Panc1 (cell line): ENCODE measurements around the gene CDKAL1. TPM values are rescaled to one million over a fixed set of nuclear protein-coding genes. Genes with fewer than 3 reads are reported as not detected.

Experiments used
- ATAC-seq: fragments of 200-7000 bp; cut with Tn5 transposase; 2 replicates; pipeline ENCODE4 v1.9.1; 2020; ENCODE audit warnings: mild to moderate bottlenecking, moderate library complexity
- BruUV-seq: library from RNA; stranded (reverse); fragments of 400-500 nt; replicated peaks from 2 replicates; lab custom pipeline; 2021; lab: Mats Ljungman, UMichigan
- CTCF ChIA-PET: fragments of 300-600 bp; sonication (Branson Sonifier 250); formaldehyde crosslinking; loops from one replicate; lab custom pipeline; 2022; ENCODE audit warnings: antibody characterized with exemption; lab: Charles Lee
- POLR2A ChIA-PET: fragments of 300-600 bp; sonication (Branson Sonifier 250); formaldehyde crosslinking; loops from one replicate; lab custom pipeline; 2022; ENCODE audit warnings: antibody characterized with exemption; lab: Charles Lee
- DNase-seq: peaks from one replicate; pipeline ENCODE4 v3.0.0-alpha.2; 2010; ENCODE audit warnings: low read depth, low spot score
- H3K27ac ChIP-seq: 2 replicates; pipeline ENCODE4 v1.5.1; 2011; ENCODE audit warnings: mild to moderate bottlenecking, low read length, inconsistent platforms
- H3K27me3 ChIP-seq: fragments of 200-500 bp; sonication (Bioruptor generic); 2 replicates; pipeline ENCODE4 v1.6.0; 2014; ENCODE audit warnings: low read length, inconsistent platforms; ENCODE audit not compliant: control insufficient read depth, insufficient read depth
- H3K36me3 ChIP-seq: fragments of 200-500 bp; sonication (Bioruptor generic); 2 replicates; pipeline ENCODE4 v1.5.1; 2014; ENCODE audit warnings: inconsistent platforms, mild to moderate bottlenecking, low read length, moderate library complexity; ENCODE audit not compliant: control insufficient read depth, insufficient read depth
- H3K4me1 ChIP-seq: 2 replicates; pipeline ENCODE4 v1.5.1; 2011; ENCODE audit warnings: inconsistent platforms, mild to moderate bottlenecking, low read length, moderate library complexity; ENCODE audit not compliant: control insufficient read depth, insufficient read depth
- H3K4me3 ChIP-seq, 2 experiments: 2 replicates each; pipeline ENCODE4 v1.5.1; 2011 to 2012; ENCODE audit warnings: low read depth in 2 of 2, low read length in 2 of 2, mild to moderate bottlenecking in 2 of 2, inconsistent platforms in 1 of 2, moderate library complexity in 1 of 2
- H3K9me3 ChIP-seq: fragments of 200-500 bp; sonication (Bioruptor generic); 2 replicates; pipeline ENCODE4 v1.5.1; 2014; ENCODE audit warnings: low read depth, mild to moderate bottlenecking, inconsistent platforms, low read length, moderate library complexity; ENCODE audit not compliant: control insufficient read depth, insufficient read depth
- POLR2AphosphoS5 ChIP-seq: IDR thresholded peaks from 2 replicates; pipeline ENCODE4 v1.6.1; 2012; ENCODE audit warnings: mild to moderate bottlenecking, low read depth, low read length, moderate library complexity
- REST ChIP-seq, 2 experiments: IDR thresholded peaks; 2 replicates each; pipeline ENCODE4 v1.6.1; 2011 to 2012; ENCODE audit warnings: low read depth in 2 of 2, control low read depth in 1 of 2, low read length in 1 of 2, mild to moderate bottlenecking in 1 of 2, moderate library complexity in 1 of 2; ENCODE audit not compliant: insufficient read depth in 1 of 2
- SIN3A ChIP-seq: IDR thresholded peaks from 2 replicates; pipeline ENCODE4 v1.6.1; 2012; ENCODE audit warnings: low read depth, mild to moderate bottlenecking, low read length, moderate library complexity, borderline replicate concordance; ENCODE audit not compliant: insufficient read depth
- TCF7L2 ChIP-seq: IDR thresholded peaks from 2 replicates; pipeline ENCODE4 v1.6.1; 2011; ENCODE audit warnings: mild to moderate bottlenecking, low read depth, low read length, inconsistent platforms
- in situ Hi-C: cut with HindIII; loops from 2 replicates; pipeline ENCODE4 v1.10.0; 2016; ENCODE audit warnings: low sequenced_read_pairs, low pct_unique_long_range_greater_than_20kb
- intact Hi-C: fragments of 100-400 bp; cut with micrococcal nuclease; formaldehyde crosslinking; loops from one replicate; pipeline ENCODE4 v1.10.0; 2022; ENCODE audit not compliant: unreplicated experiment
- total RNA-seq: library from RNA; stranded (reverse); gene quantifications from one replicate; pipeline ENCODE4 v1.2.1, GENCODE V29; 2021; ENCODE audit not compliant: unreplicated experiment
- TF ChIP-seq, protein P1 (sequence below): fragments of 450-650 bp; IDR thresholded peaks from 2 replicates; pipeline ENCODE4 v1.5.1; 2017; ENCODE audit warnings: mild to moderate bottlenecking

Gene CDKAL1
- total RNA-seq, 1 experiment from 2014 or later: 14.5 TPM

DNA sequence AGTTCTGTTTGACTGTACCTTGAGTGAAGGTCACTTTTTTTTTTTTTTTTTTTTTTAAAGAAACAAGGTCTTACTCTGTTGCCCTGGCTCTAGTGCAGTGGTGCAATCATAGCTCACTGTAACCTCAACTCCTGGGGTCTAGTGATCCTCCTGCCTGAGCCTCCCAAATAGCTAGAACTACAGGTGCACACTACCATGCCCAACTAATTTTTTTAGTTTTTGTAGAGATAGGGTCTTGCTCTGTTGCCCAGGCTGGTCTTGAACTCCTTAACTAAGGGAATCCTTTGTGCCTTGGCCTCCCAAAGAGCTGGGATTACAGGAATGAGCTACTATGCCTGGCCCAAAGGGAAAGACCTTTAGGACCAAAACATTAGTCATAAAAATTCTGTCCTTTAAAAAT lies 413.7 kb downstream of the CDKAL1 start:
- BruUV-seq: no TSS peak
- ChIA-PET POLR2A (interaction anchor here (0.6 kb wide), 1 partner anchor 12 kb away, joined by 5 read pairs; no protein-coding TSS in a partner anchor), CTCF (no interaction called here)
- H3K4me3 ChIP-seq: no peak overlapping the region
- no peaks in the 10 kb centered on the region for H3K27me3 ChIP-seq
- DNase-seq (no peak), ATAC-seq (no peak)
- no peak overlapping the region for H3K27ac ChIP-seq
- no peak for TF ChIP-seq TCF7L2
- no peak for TF ChIP-seq SIN3A
- no peak for TF ChIP-seq REST (IDR thresholded peaks at IDR 0.05; ENCODE audit: insufficient read depth in 1 of 2, low read depth in 2 of 2, low read length in 1 of 2)
- TF ChIP-seq POLR2AphosphoS5: no peak
- TF ChIP-seq, protein P1, sequence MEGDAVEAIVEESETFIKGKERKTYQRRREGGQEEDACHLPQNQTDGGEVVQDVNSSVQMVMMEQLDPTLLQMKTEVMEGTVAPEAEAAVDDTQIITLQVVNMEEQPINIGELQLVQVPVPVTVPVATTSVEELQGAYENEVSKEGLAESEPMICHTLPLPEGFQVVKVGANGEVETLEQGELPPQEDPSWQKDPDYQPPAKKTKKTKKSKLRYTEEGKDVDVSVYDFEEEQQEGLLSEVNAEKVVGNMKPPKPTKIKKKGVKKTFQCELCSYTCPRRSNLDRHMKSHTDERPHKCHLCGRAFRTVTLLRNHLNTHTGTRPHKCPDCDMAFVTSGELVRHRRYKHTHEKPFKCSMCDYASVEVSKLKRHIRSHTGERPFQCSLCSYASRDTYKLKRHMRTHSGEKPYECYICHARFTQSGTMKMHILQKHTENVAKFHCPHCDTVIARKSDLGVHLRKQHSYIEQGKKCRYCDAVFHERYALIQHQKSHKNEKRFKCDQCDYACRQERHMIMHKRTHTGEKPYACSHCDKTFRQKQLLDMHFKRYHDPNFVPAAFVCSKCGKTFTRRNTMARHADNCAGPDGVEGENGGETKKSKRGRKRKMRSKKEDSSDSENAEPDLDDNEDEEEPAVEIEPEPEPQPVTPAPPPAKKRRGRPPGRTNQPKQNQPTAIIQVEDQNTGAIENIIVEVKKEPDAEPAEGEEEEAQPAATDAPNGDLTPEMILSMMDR: no peak
- H3K9me3 ChIP-seq: no peaks in the 10 kb centered on the region; the same call in 1 of the 2 replicates
- H3K36me3 ChIP-seq: no peaks in the 10 kb centered on the region
- no peaks in the 10 kb centered on the region for H3K4me1 ChIP-seq
- in situ Hi-C loops: no loop called here
- intact Hi-C loops: no loop called here

DNA sequence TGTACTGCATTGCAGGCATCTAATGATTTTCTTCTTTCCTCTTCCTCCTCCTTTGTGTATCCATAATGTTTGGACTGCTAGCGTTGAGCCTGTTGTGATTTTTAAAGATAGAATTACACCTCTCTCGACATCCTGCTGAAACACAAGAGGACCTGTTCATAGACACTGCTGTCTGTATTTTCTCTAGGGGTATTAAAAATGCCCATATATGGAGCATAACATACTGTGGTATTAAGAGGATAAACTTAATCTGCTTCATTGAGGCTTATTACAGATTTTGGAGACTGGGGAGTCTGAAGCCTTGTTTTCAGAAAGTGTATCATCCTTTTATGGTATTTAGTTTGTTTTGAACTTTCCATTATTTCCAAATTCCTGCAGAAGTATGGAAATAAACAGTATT lies 414.3 kb downstream of the CDKAL1 start:
- no peak overlapping the region for H3K4me3 ChIP-seq
- no peaks in the 10 kb centered on the region for H3K9me3 ChIP-seq
- no peaks in the 10 kb centered on the region for H3K36me3 ChIP-seq
- ChIA-PET CTCF (no interaction called here), POLR2A (interaction anchor here (0.6 kb wide), 1 partner anchor 13 kb away, joined by 5 read pairs; no protein-coding TSS in a partner anchor)
- DNase-seq (no peak), ATAC-seq (no peak)
- intact Hi-C loops (no loop called here), in situ Hi-C loops (no loop called here)
- TF ChIP-seq POLR2AphosphoS5: no peak
- TF ChIP-seq, protein P1: no peak
- no peak for TF ChIP-seq TCF7L2
- no peak for TF ChIP-seq SIN3A
- TF ChIP-seq REST (IDR thresholded peaks at IDR 0.05; ENCODE audit: insufficient read depth in 1 of 2, low read depth in 2 of 2, low read length in 1 of 2): no peak
- no peaks in the 10 kb centered on the region for H3K4me1 ChIP-seq
- H3K27me3 ChIP-seq: no peaks in the 10 kb centered on the region
- no TSS peak for BruUV-seq
- no peak overlapping the region for H3K27ac ChIP-seq
